ENCODE data around the gene OR52E4.

Gene OR52E4

DNA sequence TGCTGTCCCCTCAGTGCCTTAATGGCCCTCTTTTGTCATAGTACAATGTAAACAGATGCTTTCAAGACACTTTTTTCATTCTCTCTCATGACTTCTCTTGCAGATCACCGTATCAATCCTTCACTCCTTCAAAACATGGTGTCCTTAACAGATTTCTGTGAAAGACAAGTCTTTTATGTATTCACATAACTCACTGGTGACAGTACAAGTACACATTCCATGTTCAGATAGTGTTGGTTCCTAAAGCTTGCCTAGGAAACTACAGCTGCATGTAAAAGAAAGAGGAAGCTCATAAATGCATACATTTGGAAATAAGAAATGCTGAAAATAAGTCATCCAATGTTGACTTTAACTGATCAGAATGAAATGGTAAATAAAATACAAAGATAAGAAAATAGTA lies 33.7 kb upstream of the OR52E4 start:
- no peak overlapping the region for H3K27ac ChIP-seq (ENCODE audit: poor library complexity, severe bottlenecking)
- H3K36me3 ChIP-seq (ENCODE audit: low read depth), result no peaks in the 10 kb centered on the region
- no peak overlapping the region for H3K4me3 ChIP-seq (ENCODE audit: severe bottlenecking)
- DNase-seq (ENCODE audit: low spot score), result no peak
- no peak for ATAC-seq (ENCODE audit: low read depth)
- TF ChIP-seq, protein P1, sequence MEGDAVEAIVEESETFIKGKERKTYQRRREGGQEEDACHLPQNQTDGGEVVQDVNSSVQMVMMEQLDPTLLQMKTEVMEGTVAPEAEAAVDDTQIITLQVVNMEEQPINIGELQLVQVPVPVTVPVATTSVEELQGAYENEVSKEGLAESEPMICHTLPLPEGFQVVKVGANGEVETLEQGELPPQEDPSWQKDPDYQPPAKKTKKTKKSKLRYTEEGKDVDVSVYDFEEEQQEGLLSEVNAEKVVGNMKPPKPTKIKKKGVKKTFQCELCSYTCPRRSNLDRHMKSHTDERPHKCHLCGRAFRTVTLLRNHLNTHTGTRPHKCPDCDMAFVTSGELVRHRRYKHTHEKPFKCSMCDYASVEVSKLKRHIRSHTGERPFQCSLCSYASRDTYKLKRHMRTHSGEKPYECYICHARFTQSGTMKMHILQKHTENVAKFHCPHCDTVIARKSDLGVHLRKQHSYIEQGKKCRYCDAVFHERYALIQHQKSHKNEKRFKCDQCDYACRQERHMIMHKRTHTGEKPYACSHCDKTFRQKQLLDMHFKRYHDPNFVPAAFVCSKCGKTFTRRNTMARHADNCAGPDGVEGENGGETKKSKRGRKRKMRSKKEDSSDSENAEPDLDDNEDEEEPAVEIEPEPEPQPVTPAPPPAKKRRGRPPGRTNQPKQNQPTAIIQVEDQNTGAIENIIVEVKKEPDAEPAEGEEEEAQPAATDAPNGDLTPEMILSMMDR (IDR thresholded peaks at IDR 0.05; ENCODE audit: poor library complexity, severe bottlenecking), result no peak
- H3K27me3 ChIP-seq (ENCODE audit: insufficient read depth, poor library complexity, severe bottlenecking), result no peaks in the 10 kb centered on the region
- H3K9me3 ChIP-seq (ENCODE audit: severe bottlenecking), result no peaks in the 10 kb centered on the region
- no peaks in the 10 kb centered on the region for H3K4me1 ChIP-seq (ENCODE audit: insufficient read depth, poor library complexity, severe bottlenecking)

DNA sequence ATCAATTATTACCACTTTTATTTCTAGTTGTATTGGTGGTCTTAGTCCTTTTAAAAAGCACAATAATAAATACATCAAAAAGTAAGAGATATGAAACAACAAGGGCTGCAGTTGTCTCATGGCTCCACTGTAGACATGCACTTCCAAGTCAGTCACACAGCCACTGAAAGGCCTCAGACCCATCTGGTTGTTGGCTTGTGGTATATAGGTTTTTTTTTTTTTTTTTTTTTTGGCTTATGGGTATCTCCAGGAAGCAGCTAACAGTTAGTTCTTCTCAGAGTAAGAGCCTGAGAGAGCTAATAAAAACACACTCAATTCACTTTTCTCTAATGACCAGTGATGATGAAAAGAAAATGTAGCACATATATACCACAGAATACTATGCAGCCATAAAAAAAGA lies 32.7 kb upstream of the OR52E4 start:
- no peaks in the 10 kb centered on the region for H3K27me3 ChIP-seq (ENCODE audit: insufficient read depth, poor library complexity, severe bottlenecking)
- H3K36me3 ChIP-seq (ENCODE audit: low read depth), result no peaks in the 10 kb centered on the region
- H3K27ac ChIP-seq (ENCODE audit: poor library complexity, severe bottlenecking), result no peak overlapping the region
- no peaks in the 10 kb centered on the region for H3K9me3 ChIP-seq (ENCODE audit: severe bottlenecking)
- no peaks in the 10 kb centered on the region for H3K4me1 ChIP-seq (ENCODE audit: insufficient read depth, poor library complexity, severe bottlenecking)
- no peak for DNase-seq (ENCODE audit: low spot score)
- no peak overlapping the region for H3K4me3 ChIP-seq (ENCODE audit: severe bottlenecking)
- TF ChIP-seq, protein P1 (IDR thresholded peaks at IDR 0.05; ENCODE audit: poor library complexity, severe bottlenecking), result no peak
- ATAC-seq (ENCODE audit: low read depth), result no peak

- Histone ChIP-seq H3K36me3 (ENCODE audit: low read depth) (no peaks in the 10 kb centered on the region), H3K4me1 (ENCODE audit: insufficient read depth, poor library complexity, severe bottlenecking) (no peaks in the 10 kb centered on the region), H3K4me3 (ENCODE audit: severe bottlenecking) (no peak overlapping the region), H3K27me3 (ENCODE audit: insufficient read depth, poor library complexity, severe bottlenecking) (no peaks in the 10 kb centered on the region), H3K9me3 (ENCODE audit: severe bottlenecking) (no peaks in the 10 kb centered on the region), H3K27ac (ENCODE audit: poor library complexity, severe bottlenecking) (no peak overlapping the region)
- DNase-seq (ENCODE audit: low spot score) (no peak), ATAC-seq (ENCODE audit: low read depth) (no peak)
- TF ChIP-seq, protein P1 (IDR thresholded peaks at IDR 0.05; ENCODE audit: poor library complexity, severe bottlenecking), result no peak
Measured at GRCh38 chr11:5851002-5851401, 29.4 kb upstream of the OR52E4 start.

- Histone ChIP-seq H3K27me3 (ENCODE audit: insufficient read depth, poor library complexity, severe bottlenecking) (no peaks in the 10 kb centered on the region), H3K27ac (ENCODE audit: poor library complexity, severe bottlenecking) (no peak within 1 kb of the TSS), H3K9me3 (ENCODE audit: severe bottlenecking) (no peaks in the 10 kb centered on the region), H3K4me1 (ENCODE audit: insufficient read depth, poor library complexity, severe bottlenecking) (no peaks in the 10 kb centered on the region), H3K4me3 (ENCODE audit: severe bottlenecking) (no peak within 1 kb of the TSS), H3K36me3 (ENCODE audit: low read depth) (no peaks in the 10 kb centered on the region)
- no peak for ATAC-seq (ENCODE audit: low read depth)
- DNase-seq (ENCODE audit: low spot score), result no peak
- TF ChIP-seq, protein P1 (IDR thresholded peaks at IDR 0.05; ENCODE audit: poor library complexity, severe bottlenecking), result no peak
Measured at GRCh38 chr11:5857590-5857989, 22.8 kb upstream of the OR52E4 start, which contains the start of gene OR52E8. Gene OR52E8 (minus strand): TSS chr11:5857690. CDS start chr11:5857690, 0 bp downstream.

- ATAC-seq (ENCODE audit: low read depth), result no peak
- Histone ChIP-seq H3K4me1 (ENCODE audit: insufficient read depth, poor library complexity, severe bottlenecking) (no peaks in the 10 kb centered on the region), H3K9me3 (ENCODE audit: severe bottlenecking) (no peaks in the 10 kb centered on the region), H3K4me3 (ENCODE audit: severe bottlenecking) (no peak overlapping the region), H3K27me3 (ENCODE audit: insufficient read depth, poor library complexity, severe bottlenecking) (no peaks in the 10 kb centered on the region), H3K27ac (ENCODE audit: poor library complexity, severe bottlenecking) (no peak overlapping the region), H3K36me3 (ENCODE audit: low read depth) (no peaks in the 10 kb centered on the region)
- no peak for DNase-seq (ENCODE audit: low spot score)
- TF ChIP-seq, protein P1 (IDR thresholded peaks at IDR 0.05; ENCODE audit: poor library complexity, severe bottlenecking), result no peak
Measured at GRCh38 chr11:5865826-5866225, 14.6 kb upstream of the OR52E4 start.

All from RWPE2 (cell line).